Hindlimb muscle (tissue), 1 donor: ENCODE data around the gene PRKRIP1. TPM values are rescaled to one million over a fixed set of nuclear protein-coding genes. Genes with fewer than 3 reads are reported as not detected.
"Not testable (repeated sequence)": the region's sequence is repeated elsewhere in the genome, so short reads cannot be mapped to it uniquely, and the experiment has no call there.

Experiments used
- DNase-seq: peaks from one replicate; pipeline ENCODE4 v3.0.0-alpha.2; 2013
- polyA plus RNA-seq: library from polyadenylated mRNA; unstranded; fragments of 120-200 nt; gene quantifications from one replicate; pipeline ENCODE4 v1.2.1, GENCODE V29; 2013; ENCODE audit not compliant: insufficient read length

PRKRIP1 gene
- polyA plus RNA-seq, 1 donor, result 30.6 TPM

GRCh38 chr7:102460467-102460866 lies 64.3 kb downstream of the PRKRIP1 start:
- DNase-seq, result no peak

GRCh38 chr7:102463841-102464576 lies 67.8 kb downstream of the PRKRIP1 start:
- peak; percentile 31 for DNase-seq

GRCh38 chr7:102464577-102465280 lies 68.6 kb downstream of the PRKRIP1 start, which contains the start of the genes ALKBH4 and LRWD1:
Gene ALKBH4, minus strand, starts transcription at chr7:102464863. Its CDS starts 27 bp downstream, at chr7:102464836.
Gene LRWD1, plus strand, starts transcription at chr7:102464984. Its CDS starts 97 bp downstream, at chr7:102465081.
- peak; percentile 95 for DNase-seq

DNA sequence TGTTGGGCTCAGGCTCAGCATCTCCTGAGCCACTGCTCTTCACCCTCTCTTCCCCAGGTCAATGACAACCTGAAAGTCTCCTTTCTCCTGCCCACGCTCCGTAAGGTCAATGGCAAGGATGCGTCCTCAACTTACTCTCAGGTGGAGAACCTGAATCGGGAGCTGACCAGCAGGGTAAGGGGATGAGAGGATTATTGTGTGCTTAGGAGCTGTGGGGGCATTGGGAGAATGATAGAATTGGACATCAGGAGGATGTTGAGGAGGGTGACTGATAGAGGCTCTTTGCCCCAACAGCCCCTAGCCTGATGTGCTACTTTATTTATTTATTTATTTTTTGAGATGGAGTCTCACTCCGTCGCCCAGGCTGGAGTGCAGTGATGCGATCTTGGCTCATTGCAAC lies 69.9 kb downstream of the PRKRIP1 start:
- DNase-seq, result no peak

GRCh38 chr7:102467581-102468477 lies 71.7 kb downstream of the PRKRIP1 start:
- DNase-seq, result no peak

GRCh38 chr7:102468478-102469350 lies 72.6 kb downstream of the PRKRIP1 start:
- DNase-seq, result no peak

DNA sequence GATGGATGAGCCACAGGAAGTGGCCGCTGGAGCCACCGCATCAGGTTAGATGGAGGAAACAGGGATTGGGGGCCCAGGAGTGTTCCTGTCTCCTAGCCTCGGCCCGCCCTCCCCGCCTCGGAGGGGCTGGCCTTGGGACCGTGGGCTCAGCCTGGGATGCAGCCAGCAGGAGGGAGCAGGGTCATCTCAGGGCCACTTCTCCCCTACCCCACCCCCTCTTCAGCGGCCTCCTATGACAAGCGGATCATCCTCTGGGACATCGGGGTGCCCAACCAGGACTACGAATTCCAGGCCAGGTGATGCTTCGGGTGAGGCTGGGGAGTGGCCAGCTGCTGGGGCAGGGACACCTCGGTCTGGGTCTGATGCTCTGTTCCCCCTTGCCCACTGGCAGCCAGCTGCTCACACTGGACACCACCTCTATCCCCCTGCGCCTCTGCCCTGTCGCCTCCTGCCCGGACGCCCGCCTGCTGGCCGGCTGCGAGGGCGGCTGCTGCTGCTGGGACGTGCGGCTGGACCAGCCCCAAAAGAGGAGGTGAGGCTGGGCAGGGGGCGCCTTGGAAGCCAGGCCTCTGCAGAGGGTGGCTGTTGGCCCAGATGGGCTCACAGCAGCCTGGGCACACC lies 73.3 kb downstream of the PRKRIP1 start:
- DNase-seq, result no peak

GRCh38 chr7:102469972-102470825 lies 74.0 kb downstream of the PRKRIP1 start:
- no peak for DNase-seq

- DNase-seq, result no peak
Measured at GRCh38 chr7:102471791-102472125, 75.6 kb downstream of the PRKRIP1 start.

- DNase-seq, result no peak
Measured at GRCh38 chr7:102472126-102473041, 76.2 kb downstream of the PRKRIP1 start.

GRCh38 chr7:102473271-102473991 lies 77.3 kb downstream of the PRKRIP1 start:
- DNase-seq, result no peak

DNA sequence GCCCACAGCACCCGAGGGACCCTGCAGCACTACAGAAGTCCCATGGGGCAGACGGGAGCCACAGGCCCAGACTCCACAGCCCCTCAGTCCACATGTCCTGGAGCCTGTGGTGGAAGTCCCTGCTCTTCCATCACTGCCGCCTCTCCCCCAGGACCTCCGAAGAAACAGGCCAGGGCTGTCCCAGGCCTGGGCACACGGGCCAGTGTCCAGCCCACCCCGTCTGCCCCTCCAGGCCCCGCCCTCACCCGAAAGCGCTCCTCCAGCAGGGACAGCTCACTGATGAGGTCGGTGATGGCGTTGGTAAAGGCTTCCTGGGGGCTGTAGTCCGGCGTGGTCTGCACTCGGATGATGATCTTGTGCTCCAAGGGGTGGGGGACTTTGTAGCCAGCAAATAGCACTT lies 78.0 kb downstream of the PRKRIP1 start:
- not testable (repeated sequence) for DNase-seq

DNA sequence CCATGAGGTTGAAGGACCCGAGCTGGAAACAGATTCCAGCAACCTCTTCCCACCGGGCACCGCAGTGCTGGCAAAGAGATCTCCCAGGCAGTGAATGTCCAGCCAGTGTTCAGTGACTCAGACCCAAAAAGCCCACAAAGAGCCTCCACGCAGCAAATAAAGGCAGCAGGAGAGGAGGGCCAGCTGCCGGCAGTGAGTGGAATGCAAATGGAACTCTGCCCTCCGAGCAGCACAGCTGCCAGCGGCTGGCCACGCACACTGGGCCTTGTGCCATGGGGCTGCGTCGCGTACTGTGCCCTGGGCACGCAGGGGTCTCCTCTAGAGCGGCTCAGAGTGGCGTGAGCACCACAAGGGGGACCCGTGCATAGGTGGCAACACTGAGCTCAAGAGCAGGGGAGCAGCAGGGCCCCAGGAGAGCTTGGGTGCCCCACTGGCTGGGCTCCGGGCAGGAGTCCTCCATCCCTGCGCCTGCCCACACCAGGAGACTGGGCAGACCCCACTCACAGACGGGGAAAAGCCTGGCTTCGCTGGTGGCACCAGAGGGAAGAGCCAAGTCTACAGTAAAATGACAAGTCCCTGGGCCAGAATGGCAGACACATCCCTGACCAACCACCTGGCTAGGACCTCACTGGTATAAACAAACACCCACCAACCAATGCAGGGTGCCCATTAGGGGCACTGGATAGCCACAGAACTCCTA lies 78.7 kb downstream of the PRKRIP1 start:
- DNase-seq, result not testable (repeated sequence)
